Gastroesophageal sphincter (tissue), 4 donors: ENCODE results near the gene PSPN. TPM values are rescaled to one million over a fixed set of nuclear protein-coding genes. Genes with fewer than 3 reads are reported as not detected.

Source experiments
- ATAC-seq: fragments of 150-250 bp; one replicate; pipeline ENCODE4 v1.9.1; 2016; ENCODE audit warnings: mild to moderate bottlenecking, moderate library complexity
- H3K27ac ChIP-seq, 4 donors: fragments of 200-600 bp; sonication (generic) in 3 of 4; 1 replicate in 3 of 4; 2 replicates in 1 of 4; pipeline ENCODE4 v1.5.1; 2016 to 2019
- H3K27me3 ChIP-seq: fragments of 200-600 bp; sonication (generic); one replicate; pipeline ENCODE4 v1.5.1; 2019
- H3K36me3 ChIP-seq, 2 donors: fragments of 200-600 bp; sonication (generic); one replicate each; pipeline ENCODE4 v1.5.1; 2019; ENCODE audit warnings: control low read depth in 1 of 2
- H3K4me1 ChIP-seq, 3 donors: fragments of 200-600 bp; sonication (generic); 1 replicate in 2 of 3; 2 replicates in 1 of 3; pipeline ENCODE4 v1.5.1; 2016 to 2019; ENCODE audit warnings: control low read depth in 2 of 3
- H3K4me3 ChIP-seq, 2 donors: fragments of 200-600 bp; sonication (generic); one replicate each; pipeline ENCODE4 v1.5.1; 2019; ENCODE audit warnings: mild to moderate bottlenecking in 1 of 2, moderate library complexity in 1 of 2
- H3K9me3 ChIP-seq, 3 donors: fragments of 200-600 bp; sonication (generic); one replicate each; pipeline ENCODE4 v1.5.1; 2017 to 2019; ENCODE audit warnings: control low read depth in 2 of 3
- EP300 ChIP-seq: sonication (generic); formaldehyde crosslinking; IDR thresholded peaks from one replicate; pipeline ENCODE4 v1.6.1; 2017; ENCODE audit warnings: antibody characterized with exemption, mild to moderate bottlenecking
- POLR2A ChIP-seq, 2 donors: fragments of 450-650 bp; IDR thresholded peaks; one replicate each; pipeline ENCODE4 v1.6.1; 2017; ENCODE audit warnings: antibody characterized with exemption in 2 of 2, mild to moderate bottlenecking in 2 of 2, moderate library complexity in 1 of 2
- POLR2AphosphoS5 ChIP-seq: sonication (generic); formaldehyde crosslinking; IDR thresholded peaks from one replicate; pipeline ENCODE4 v1.6.1; 2017; ENCODE audit warnings: antibody characterized with exemption
- WGBS, 2 donors: methylation state at CpG; one replicate each; pipeline ENCODE4 v1.1.5; 2018; ENCODE audit warnings: low coverage in 1 of 2; 5-methylcytosine and 5-hydroxymethylcytosine counted together
- total RNA-seq, 4 donors: library from RNA; depleted of rRNA; stranded (reverse); fragments of >200 nt; gene quantifications; one replicate each; pipeline ENCODE4 v1.1.0, GENCODE V29; 2016
- TF ChIP-seq, protein P1 (sequence below), 4 experiments: fragments of 200-600 bp in 2 of 4; fragments of 450-650 bp in 2 of 4; sonication (generic) in 1 of 4; IDR thresholded peaks; one replicate each; pipeline ENCODE4 v1.5.1; 2017 to 2019; ENCODE audit warnings: antibody characterized with exemption in 4 of 4, mild to moderate bottlenecking in 2 of 4, moderate library complexity in 2 of 4

PSPN gene
- total RNA-seq, 4 donors from 2014 or later, result 0.67 to 2.4 (median 1.4) TPM

- Histone ChIP-seq H3K4me1 (peaks cover 0 to 19% (median 7%) of the 10 kb centered on the region in 3 donors), H3K27ac (peak within 1 kb of the TSS; percentile 91 to 98 (median 95)), H3K9me3 (no peaks in the 10 kb centered on the region), H3K4me3 (peak within 1 kb of the TSS; percentile 69 to 72), H3K27me3 (no peaks in the 10 kb centered on the region), H3K36me3 (peaks cover 0 to 33% of the 10 kb centered on the region in 2 donors)
- peak; percentile 95 for ATAC-seq
- TF ChIP-seq POLR2A (IDR thresholded peaks at IDR 0.05) (peak in 1 of 2 donors; percentile 29), POLR2AphosphoS5 (peak; percentile 42), EP300 (no peak)
- TF ChIP-seq, protein P1, sequence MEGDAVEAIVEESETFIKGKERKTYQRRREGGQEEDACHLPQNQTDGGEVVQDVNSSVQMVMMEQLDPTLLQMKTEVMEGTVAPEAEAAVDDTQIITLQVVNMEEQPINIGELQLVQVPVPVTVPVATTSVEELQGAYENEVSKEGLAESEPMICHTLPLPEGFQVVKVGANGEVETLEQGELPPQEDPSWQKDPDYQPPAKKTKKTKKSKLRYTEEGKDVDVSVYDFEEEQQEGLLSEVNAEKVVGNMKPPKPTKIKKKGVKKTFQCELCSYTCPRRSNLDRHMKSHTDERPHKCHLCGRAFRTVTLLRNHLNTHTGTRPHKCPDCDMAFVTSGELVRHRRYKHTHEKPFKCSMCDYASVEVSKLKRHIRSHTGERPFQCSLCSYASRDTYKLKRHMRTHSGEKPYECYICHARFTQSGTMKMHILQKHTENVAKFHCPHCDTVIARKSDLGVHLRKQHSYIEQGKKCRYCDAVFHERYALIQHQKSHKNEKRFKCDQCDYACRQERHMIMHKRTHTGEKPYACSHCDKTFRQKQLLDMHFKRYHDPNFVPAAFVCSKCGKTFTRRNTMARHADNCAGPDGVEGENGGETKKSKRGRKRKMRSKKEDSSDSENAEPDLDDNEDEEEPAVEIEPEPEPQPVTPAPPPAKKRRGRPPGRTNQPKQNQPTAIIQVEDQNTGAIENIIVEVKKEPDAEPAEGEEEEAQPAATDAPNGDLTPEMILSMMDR (IDR thresholded peaks at IDR 0.05), result peak in 2 of 4 experiments; percentile 7 to 39
- 0% methylated on average over 10 to 13 of the region's 69 CpGs for WGBS, 2 donors
Observed at GRCh38 chr19:6393074-6393982, 17.6 kb upstream of the PSPN start, which contains the start of gene GTF2F1. GTF2F1 (minus strand) TSS chr19:6393164; CDS start chr19:6392995, 169 bp downstream.

GRCh38 chr19:6392221-6393073, 16.7 kb upstream of the PSPN start:
- H3K9me3 ChIP-seq, result no peaks in the 10 kb centered on the region
- WGBS, 2 donors, result 14% methylated on average over 11 of the region's 30 CpGs; no CpG with 5 or more reads in 1 of the 2 donors
- peaks cover 0 to 42% of the 10 kb centered on the region in 2 donors for H3K36me3 ChIP-seq
- no peak for ATAC-seq
- peak overlapping the region; percentile 69 to 72 for H3K4me3 ChIP-seq
- TF ChIP-seq EP300 (no peak), POLR2A (IDR thresholded peaks at IDR 0.05) (no peak), POLR2AphosphoS5 (no peak)
- TF ChIP-seq, protein P1 (IDR thresholded peaks at IDR 0.05), result peak in 1 of 4 experiments; percentile 31
- peaks cover 0 to 19% (median 7%) of the 10 kb centered on the region in 3 donors for H3K4me1 ChIP-seq
- H3K27me3 ChIP-seq, result no peaks in the 10 kb centered on the region
- H3K27ac ChIP-seq, result peak overlapping the region; percentile 91 to 98 (median 95)

DNA sequence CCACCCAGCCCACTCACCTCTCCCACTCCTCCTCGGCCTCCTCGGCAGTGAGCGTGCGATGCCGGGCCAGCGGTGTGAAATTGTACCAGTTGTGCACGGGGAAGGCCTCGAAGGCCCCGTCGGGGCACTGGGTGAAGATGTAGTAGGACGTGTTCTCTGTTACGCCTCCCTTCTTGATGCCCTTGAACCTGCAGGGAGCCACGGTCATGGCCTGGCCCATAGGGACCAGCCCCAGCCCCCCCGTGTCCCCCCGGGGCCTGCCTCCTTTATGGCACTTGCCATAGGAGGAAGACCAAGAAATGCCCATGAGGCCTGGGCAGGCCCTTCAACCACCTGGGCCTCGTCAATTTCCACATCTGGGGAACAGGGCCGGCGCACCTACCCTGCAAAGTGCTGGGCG, 11.6 kb upstream of the PSPN start:
- ATAC-seq, result no peak
- no CpG with 5 or more reads among the region's 19 CpGs for WGBS, 2 donors
- H3K36me3 ChIP-seq, result peaks cover 0 to 92% of the 10 kb centered on the region in 2 donors
- no peak for TF ChIP-seq POLR2AphosphoS5
- no peak for TF ChIP-seq POLR2A (IDR thresholded peaks at IDR 0.05)
- TF ChIP-seq, protein P1 (IDR thresholded peaks at IDR 0.05), result no peak
- TF ChIP-seq EP300, result no peak
- H3K9me3 ChIP-seq, result no peaks in the 10 kb centered on the region
- H3K27ac ChIP-seq, result no peak overlapping the region
- H3K27me3 ChIP-seq, result no peaks in the 10 kb centered on the region
- no peak overlapping the region for H3K4me3 ChIP-seq
- peaks cover 0 to 9% (median 6%) of the 10 kb centered on the region in 3 donors for H3K4me1 ChIP-seq

- H3K9me3 ChIP-seq, result peaks cover 0 to 6% (median 0%) of the 10 kb centered on the region in 3 donors
- peaks cover 0 to 100% of the 10 kb centered on the region in 2 donors for H3K36me3 ChIP-seq
- H3K4me3 ChIP-seq, result no peak overlapping the region
- TF ChIP-seq EP300 (no peak), POLR2AphosphoS5 (no peak), POLR2A (IDR thresholded peaks at IDR 0.05) (no peak)
- TF ChIP-seq, protein P1 (IDR thresholded peaks at IDR 0.05), result no peak
- no peaks in the 10 kb centered on the region for H3K4me1 ChIP-seq
- WGBS, 2 donors, result 100% methylated on average over 2 to 3 of the region's 4 CpGs
- H3K27ac ChIP-seq, result no peak overlapping the region
- ATAC-seq, result no peak
- H3K27me3 ChIP-seq, result no peaks in the 10 kb centered on the region
Observed at GRCh38 chr19:6384381-6384780, 8.6 kb upstream of the PSPN start.
